Measurements from ENCODE around the gene CCND1.
"Not testable (repeated sequence)": the region's sequence is repeated elsewhere in the genome, so short reads cannot be mapped to it uniquely, and the experiment has no call there.

CCND1 gene

GRCh38 chr11:69682681-69683326, 41.8 kb downstream of the CCND1 start:
- FAIRE-seq = no peak
- no peak for DNase-seq (ENCODE audit: extremely low spot score, insufficient read length, low read depth)

DNA sequence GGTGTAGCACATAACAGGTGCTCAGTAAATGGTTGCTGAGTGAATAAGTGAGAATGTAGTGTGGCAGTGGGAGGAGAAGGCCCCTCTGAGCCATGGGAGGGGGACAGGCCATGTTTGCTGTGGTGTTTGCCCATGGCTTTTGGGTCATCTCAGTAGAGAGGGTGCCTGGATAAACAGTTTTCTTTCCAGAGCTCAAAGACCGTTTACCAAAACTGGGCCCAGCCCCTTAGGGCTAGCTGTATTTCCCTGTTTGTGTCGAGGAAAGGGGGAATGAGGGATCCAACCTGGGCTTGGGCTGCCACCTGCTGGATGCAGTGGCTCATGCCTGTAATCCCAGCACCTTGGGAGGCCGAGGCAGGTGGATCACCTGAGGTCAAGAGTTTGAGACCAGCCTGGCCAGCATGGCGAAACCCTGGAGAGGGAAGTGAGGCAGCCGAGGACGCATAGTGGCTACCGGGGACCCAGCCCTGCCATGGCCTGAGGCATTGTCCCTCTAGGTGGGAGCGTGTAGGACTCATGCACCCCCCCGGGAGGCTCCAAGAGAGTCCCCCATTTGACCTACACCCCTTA, 42.9 kb downstream of the CCND1 start:
- no peak for FAIRE-seq

DNA sequence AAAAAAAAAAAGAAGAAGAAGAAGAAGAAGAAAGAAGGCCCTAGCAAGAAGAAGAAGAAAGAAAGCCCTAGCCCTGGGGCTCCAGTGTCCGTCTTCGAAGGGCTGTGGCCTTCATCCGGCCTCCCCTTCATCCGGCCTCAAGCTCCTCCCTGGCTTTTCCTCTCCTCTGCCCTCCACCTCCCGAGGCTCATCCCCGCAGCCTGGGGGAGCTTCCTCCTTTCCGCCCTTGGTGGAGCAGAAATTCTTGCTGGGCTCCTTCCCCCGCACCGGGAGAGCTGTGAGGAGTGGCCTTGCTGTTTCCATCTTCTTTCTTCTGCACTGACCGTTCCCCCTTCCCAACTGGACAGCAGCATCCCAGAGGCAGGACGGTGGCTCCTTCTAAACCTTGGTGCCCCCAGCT, 43.7 kb downstream of the CCND1 start:
- FAIRE-seq (no peak), DNase-seq (ENCODE audit: extremely low spot score, insufficient read length, low read depth) (no peak)

More for the DNA sequence above, 42.9 kb downstream of the CCND1 start:
- no peak for DNase-seq (ENCODE audit: extremely low spot score, insufficient read length, low read depth)

DNA sequence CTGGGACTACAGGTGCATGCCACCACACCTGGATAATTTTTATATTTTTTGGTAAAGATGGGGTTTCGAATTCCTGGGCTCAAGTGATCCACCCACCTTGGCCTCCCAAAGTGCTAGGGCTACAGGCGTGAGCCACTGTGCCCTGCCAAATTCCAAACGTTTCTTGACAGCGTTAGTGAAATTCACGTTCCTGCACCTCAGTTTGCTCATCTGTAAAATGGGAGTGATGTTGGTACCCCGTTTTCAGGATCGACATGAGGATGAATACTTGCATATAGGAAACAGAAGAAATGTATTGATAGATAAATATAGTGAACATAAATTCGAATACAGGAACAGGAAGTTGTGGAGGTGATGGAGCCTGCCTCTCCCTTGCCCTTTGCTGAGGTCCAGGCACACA, 44.4 kb downstream of the CCND1 start:
- no peak for DNase-seq (ENCODE audit: extremely low spot score, insufficient read length, low read depth)
- FAIRE-seq = no peak

DNA sequence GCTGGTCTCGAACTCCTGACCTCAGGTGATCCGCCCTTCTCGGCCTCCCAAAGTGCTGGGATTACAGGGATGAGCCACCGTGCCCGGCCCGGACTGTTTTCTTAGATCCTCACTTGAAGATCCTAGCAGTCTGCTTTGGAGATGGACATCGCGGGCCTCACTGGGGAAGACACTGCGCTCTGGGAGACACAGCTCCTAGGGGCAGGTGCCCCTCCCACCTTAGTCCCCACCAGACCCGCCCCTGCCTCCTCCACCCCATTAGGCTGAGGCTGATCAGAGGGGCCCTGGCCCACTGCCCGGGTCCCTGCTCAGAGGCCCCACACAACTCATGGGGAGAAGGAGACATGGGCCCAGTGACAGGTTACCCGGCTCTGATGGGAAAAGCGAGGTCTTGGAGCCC, 45.5 kb downstream of the CCND1 start:
- FAIRE-seq = no peak
- DNase-seq (ENCODE audit: extremely low spot score, insufficient read length, low read depth) = no peak

DNA sequence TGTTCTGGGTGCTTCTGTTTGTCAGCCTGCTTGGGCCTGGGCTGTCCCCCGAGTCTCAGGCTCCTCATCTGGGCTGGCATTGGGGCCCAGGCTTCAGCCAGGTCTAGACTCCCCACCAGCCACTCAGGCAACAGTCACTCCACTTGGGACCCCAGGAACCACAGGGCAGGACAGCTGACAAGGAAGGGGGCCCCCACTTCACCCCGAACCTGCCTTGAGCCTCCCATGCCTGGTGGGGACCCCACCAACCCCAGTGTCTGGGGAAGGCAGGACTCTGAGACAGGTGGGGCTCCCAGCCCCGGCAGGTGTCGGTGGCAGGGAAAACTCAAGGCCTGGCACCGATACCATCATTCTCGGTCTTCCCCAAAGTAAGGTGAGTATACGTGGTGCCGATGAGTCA, 45.9 kb downstream of the CCND1 start:
- DNase-seq (ENCODE audit: extremely low spot score, insufficient read length, low read depth) (no peak), FAIRE-seq (no peak)

DNA sequence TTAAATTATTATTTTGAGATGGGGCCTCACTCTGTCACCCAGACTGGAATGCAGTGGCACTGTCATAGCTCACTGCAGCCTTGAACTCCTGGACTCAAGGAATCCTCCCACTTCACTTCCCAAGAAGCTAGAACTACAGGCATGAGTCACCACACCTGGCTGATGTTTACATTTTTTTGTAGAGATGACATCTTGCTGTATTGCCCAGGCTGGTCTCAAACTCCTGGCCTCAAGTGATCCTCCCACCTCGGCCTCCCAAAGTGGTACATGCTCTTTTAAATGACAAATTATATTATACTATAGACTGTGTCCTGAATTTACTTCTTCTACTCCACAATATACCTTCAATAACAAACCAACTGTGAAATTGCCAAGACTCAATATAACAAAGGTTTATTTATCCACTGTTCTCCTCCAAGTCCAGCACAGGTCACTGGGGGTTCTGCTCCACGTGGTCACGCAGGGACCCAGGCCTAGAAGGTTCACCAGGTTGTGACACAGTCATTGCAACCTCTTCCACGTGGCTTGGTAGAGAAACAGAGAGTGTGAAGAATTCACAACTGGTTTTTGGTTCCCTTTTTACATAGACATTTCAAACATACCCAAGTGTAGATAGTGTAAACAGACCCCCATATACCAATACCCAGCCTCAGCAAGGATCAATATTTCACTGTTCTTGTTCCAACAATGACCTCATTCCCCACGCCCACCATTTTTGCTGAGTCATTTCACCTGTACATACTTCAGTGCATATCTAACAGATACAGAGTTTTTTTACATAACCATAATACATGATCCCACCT, 47.2 kb downstream of the CCND1 start:
- DNase-seq (ENCODE audit: extremely low spot score, insufficient read length, low read depth); FAIRE-seq: not testable (repeated sequence)

GRCh38 chr11:69689484-69690319, 48.7 kb downstream of the CCND1 start:
- DNase-seq (ENCODE audit: extremely low spot score, insufficient read length, low read depth) (no peak), FAIRE-seq (no peak)

- DNase-seq (ENCODE audit: extremely low spot score, insufficient read length, low read depth) (no peak), FAIRE-seq (no peak)
Measured at GRCh38 chr11:69691463-69691862, 50.5 kb downstream of the CCND1 start.

GRCh38 chr11:69692422-69692821, 51.5 kb downstream of the CCND1 start:
- DNase-seq (ENCODE audit: extremely low spot score, insufficient read length, low read depth) (no peak), FAIRE-seq (no peak)

DNA sequence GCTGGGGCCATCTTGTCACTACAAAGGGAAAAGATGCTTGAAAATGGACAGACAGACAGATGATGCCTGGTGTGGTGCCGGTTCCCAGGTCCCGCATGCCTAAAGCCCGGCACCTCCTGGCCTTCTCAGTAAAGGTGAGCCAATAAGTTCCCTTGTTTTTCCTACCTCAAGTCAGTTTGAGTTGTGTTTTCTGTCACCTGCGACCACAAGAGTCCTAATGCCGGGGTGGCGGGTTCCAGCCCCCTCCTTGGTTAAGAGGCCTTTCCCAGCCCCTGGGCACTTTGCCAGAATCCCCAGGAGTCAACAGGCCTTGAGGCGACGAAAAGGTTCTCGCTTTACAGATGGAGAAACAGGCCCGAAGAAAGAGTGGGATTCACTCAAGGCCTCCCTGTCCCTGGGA, 53.8 kb downstream of the CCND1 start:
- FAIRE-seq = no peak
- no peak for DNase-seq (ENCODE audit: extremely low spot score, insufficient read length, low read depth)

DNA sequence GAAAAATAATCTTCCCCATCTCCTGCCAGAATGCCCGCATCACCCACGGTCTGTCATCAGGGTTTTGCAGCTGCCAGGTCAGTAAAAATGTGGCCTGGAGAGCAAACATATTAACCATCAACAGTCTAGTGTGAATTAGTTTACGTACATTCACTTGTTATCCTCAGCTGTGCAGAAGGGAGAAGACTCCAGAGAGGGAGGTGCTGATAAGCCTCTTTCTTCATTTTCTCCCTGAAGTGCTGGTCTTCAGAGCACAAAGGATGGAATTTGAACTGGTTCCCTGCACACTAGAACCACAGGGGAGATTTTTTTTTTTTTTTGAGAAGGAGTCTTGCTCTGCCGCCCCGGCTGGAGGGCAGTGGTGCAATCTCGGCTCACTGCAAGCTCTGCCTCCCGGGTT, 54.6 kb downstream of the CCND1 start:
- FAIRE-seq (no peak), DNase-seq (ENCODE audit: extremely low spot score, insufficient read length, low read depth) (no peak)

DNA sequence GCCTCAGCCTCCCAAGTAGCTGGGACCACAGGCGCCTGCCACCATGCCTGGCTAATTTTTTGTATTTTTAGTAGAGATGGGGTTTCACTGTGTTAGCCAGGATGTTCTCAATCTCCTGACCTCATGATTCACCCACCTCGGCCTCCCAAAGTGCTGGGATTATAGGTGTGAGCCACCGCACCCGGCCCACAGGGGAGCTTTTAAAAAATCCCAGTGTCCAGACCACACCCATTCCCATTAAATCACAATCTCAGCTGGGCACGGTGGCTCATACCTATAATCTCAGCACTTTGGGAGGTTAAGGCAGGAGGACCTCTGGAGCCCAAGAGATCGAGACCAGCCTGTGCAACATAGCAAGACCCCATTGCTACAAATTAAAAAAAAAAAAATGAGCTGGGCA, 55.0 kb downstream of the CCND1 start:
- DNase-seq (ENCODE audit: extremely low spot score, insufficient read length, low read depth); FAIRE-seq: not testable (repeated sequence)

DNA sequence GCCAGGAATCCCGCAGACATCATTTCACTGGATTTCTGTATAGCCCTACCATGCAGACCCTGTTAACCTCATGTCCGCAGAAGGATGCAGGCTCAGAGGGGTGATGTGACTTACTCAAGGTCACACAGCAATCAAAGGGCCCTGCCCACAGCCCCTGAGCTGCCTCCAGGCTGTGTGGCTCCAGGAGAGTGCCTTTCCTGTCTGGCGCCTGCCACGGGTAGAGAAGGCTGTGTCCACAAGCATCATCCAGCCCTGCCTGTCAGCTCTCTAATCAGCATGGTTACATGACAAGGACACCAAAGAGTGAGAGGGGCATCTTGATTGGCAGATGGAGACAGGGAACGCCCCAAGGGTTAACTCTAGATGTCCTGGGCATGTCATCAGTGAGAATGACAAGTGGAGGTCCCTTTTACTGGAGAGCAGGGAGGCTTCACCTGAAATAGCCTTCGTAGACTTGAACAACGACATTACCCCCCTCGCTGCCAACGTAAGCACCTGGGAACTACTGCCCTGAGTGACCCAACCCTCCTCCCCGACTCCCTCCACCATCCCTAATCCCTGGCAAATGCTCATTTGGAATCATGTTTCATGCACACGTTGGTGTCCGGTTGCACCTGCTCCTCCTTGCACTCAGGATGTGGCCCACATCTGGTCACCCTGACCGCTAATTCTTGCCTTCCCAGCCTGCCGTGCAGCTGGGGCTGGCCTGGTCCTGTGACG, 56.0 kb downstream of the CCND1 start:
- FAIRE-seq (no peak), DNase-seq (ENCODE audit: extremely low spot score, insufficient read length, low read depth) (no peak)

- DNase-seq (ENCODE audit: extremely low spot score, insufficient read length, low read depth) (no peak), FAIRE-seq (no peak)
Measured at GRCh38 chr11:69697469-69697843, 56.5 kb downstream of the CCND1 start.

DNA sequence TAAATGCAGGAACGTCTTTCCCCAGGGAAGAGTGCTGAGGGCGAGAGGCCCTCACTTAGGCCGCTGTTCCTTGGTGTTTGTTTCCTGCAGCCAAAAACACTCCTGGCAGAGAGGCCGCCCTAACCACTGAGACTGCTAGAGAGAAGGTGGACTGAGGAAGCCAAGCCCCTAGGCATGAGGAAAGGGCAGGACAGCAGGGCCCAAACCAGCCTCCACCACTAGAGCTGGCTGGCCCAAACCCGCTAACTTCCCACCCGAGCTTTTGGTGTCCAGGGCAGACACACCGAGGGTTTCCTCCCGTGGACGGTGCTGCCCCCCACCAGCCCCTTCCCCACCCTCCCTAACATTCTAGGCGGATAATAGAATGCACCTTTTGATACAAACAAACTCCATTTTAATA, 56.9 kb downstream of the CCND1 start:
- no peak for FAIRE-seq
- no peak for DNase-seq (ENCODE audit: extremely low spot score, insufficient read length, low read depth)

DNA sequence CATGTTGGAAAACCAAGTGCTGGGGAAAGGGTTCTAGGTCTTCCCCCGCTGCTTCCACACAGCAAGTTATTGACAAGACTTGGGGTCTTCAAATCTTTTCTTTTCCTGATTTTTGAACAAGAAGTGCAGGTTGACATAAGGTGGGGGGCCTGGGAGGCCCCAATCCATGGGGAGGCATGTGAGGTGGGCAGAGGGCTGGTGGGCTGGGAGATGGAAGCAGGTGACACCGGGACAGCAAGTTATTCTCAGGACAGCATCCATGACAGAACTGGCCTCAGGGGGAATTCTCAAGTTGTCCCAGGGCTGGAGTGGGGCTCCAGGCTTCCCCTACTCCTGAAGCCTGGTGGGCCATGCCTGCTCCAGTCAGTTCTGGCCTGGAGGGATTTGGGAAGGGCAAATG, 57.4 kb downstream of the CCND1 start:
- DNase-seq (ENCODE audit: extremely low spot score, insufficient read length, low read depth) (no peak), FAIRE-seq (no peak)

- DNase-seq (ENCODE audit: extremely low spot score, insufficient read length, low read depth) (no peak), FAIRE-seq (no peak)
Measured at GRCh38 chr11:69699213-69699612, 58.3 kb downstream of the CCND1 start.

GRCh38 chr11:69700278-69701140, 59.6 kb downstream of the CCND1 start:
- FAIRE-seq = no peak
- no peak for DNase-seq (ENCODE audit: extremely low spot score, insufficient read length, low read depth)
